GM19438 (cell line): ENCODE measurements around the gene GSK3A.

Experiments used
- ATAC-seq: cut with Tn5 transposase; IDR thresholded peaks from one replicate; pipeline ENCODE4 v1.9.1; 2021; ENCODE audit warnings: low read depth; ENCODE audit not compliant: unreplicated experiment

GSK3A gene

DNA sequence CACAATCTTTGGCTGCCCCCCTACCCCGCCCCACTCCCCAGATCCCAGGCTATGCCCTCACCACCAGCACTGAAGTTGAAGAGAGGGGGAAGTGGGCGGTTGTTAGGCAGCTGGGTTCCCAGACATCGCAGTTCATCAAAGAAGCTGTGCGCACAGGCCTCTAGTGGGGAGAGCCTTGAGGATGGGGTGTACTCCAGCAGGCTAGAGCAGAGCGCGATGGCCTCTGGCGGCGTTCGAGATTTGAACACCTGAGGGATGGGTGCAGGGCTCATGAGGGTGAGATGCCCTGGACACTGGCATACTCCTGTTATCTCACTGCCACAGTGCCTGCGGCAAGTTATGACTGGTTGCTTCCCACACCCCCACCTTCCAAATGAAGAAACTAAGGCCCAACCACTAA is 10.0 kb downstream of the GSK3A start:
- no peak for ATAC-seq

DNA sequence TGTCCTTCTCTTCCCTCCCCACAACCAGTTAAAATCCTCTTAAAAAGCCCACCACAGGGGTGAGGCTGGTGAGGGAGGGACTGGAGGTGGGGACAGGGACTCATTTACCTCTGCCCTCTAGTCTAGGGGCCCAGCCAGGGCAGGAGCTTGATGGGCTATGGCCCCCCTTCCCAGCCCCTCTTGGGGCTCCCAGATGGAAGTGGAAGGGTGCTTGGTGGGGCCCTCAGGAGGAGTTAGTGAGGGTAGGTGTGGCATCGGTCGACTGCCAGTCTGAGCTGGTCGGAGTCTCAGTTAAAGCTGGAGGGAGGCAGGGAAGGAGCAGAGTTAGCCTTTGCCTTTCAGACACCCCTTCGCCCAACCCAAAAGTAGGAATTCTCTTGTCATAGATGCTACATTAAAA is 11.8 kb downstream of the GSK3A start:
- ATAC-seq, result no peak

DNA sequence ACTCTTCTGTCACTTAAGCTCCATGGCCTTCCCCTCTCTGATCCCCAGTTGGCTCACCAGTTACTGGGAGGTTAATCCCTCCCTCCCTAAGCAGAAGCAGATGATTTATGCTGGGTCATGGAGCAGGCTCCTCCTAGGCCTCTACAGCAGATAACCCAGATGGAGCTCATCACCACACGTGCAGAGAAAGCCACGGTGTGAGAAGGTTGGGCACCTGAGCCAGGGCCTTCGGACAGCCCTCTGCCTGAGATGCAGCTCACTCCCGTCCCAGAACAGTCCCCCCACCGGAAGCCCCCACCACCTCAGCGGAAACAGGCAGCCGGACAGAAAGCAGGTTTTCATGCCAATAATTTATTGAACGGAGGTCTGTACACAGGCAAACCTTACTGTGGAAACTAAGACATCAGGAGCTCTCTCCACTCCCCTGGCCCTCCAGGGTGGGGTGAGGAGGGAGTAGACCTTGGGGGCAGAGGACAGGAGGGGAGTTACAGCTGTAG is 12.5 kb downstream of the GSK3A start:
- ATAC-seq, result no peak

DNA sequence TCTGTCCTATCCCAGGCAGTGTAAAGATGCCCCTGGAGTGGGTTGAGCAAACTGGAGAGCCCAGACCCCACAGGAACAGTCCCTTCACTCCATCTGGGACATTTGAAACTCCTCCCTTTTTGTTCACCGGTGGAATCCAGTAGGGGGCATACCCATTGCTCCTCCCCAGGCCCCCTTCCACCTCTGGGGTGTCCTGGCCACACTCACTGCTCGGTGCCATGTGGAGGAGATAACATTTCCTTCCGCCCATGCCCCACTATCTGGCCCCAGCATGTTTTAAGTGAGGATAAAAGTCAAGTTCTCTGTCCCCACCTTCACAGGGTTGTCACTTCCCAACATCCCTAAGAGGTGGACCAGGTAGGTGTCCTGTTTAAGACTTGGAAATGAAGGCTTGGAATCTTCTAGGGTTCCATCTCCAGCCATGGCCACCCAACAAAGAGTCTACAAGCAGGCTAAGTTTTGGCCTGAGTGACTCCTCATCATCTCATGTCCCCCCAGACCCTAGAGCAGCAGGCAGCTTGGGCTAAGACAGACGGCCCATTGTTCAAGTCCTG is 13.0 kb downstream of the GSK3A start:
- no peak for ATAC-seq

DNA sequence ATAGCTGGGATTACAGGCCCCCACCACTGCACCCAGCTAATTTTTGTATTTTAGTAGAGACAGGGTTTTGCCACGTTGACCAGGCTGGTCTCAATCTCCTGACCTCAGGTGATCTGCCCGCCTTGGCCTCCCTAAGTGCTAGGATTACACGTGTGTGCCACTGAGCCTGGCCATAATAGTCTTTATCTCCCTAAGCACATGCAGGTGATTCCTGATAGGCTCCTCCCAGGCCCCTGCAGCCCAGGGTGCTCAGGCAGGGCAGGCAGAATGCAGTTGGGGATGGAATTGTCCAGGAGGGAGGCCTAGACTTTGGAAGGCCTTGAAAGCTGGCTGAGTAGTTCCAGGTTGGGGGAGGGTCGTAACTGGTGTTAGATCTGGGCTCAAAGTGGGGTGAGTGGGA is 13.8 kb downstream of the GSK3A start:
- ATAC-seq, result no peak

DNA sequence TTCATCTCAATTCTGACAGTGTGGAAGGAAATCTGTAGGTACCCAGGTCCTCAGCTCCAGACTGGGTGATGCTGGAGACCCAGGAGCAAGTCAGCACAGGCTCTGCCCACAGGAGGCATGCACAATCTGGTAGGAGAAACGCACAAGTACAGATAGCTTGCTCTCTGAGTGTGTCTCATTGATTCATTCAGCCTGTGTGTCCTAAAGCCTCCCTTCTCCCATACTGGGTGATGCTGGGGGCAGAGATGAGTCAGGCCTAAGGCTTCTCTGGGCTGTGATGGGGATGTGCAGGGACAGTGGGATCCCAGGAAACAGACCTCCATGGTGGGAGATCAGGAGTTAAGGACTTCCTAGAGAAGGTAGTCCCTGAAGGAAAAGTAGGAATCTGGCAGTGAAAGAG is 15.5 kb downstream of the GSK3A start:
- ATAC-seq, result no peak

DNA sequence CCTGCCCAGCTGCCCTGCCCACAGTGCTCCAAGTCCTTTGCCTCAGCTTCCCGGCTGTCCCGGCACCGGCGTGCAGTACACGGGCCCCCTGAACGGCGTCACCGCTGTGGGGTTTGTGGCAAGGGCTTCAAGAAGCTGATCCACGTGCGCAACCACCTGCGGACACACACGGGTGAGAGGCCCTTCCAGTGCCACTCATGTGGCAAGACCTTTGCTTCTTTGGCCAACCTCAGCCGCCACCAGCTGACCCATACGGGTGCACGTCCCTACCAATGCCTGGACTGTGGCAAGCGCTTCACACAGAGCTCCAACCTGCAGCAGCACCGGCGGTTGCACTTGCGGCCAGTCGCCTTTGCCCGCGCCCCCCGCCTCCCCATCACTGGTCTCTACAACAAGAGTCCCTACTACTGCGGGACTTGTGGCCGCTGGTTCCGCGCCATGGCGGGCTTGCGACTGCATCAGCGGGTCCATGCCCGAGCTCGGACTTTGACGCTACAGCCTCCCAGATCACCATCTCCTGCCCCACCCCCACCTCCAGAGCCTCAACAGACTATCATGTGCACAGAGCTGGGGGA is 16.6 kb downstream of the GSK3A start:
- ATAC-seq, result no peak

DNA sequence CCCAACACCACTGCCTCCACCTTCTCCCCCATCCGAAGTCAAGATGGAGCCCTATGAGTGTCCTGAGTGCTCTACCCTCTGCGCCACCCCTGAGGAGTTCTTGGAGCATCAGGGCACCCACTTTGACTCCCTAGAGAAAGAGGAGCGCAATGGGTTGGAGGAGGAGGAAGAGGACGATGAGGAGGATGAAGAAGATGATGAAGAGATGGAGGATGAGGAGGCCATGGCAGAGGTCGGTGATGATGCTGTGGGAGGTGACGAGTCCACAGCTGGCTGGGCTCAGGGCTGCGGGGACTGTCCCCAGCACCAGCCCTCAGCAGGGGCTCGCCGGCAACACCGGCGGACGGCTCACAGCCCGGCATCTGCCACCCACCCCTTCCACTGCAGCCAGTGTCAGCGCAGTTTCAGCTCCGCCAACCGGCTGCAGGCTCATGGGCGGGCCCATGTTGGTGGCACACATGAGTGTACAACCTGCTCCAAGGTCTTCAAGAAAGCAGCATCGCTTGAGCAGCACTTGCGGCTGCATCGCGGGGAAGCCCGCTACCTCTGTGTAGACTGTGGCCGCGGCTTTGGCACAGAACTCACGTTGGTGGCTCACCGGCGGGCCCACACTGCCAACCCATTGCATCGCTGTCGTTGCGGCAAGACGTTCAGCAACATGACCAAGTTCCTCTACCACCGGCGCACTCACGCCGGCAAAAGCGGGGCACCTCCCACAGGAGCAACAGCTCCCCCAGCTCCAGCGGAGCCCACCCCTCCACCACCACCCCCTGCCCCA is 17.3 kb downstream of the GSK3A start:
- ATAC-seq, result no peak

DNA sequence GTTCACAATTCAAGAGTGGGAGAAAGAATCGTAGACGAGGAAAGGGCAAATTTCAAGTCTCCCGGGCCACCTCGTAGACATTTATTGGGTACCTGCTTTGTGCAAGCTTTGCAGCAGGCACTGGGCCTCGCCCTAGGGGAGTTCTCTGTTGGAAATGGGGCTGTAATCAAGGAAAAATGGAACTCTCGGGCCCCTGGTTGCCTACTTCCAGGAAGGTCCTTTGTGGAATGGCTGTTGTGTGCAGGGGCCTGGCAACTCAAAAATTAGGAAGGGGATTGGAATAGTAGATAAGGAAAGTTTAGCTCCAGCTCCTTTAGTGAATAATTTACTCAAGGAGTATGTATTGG is 21.7 kb downstream of the GSK3A start:
- ATAC-seq, result no peak

DNA sequence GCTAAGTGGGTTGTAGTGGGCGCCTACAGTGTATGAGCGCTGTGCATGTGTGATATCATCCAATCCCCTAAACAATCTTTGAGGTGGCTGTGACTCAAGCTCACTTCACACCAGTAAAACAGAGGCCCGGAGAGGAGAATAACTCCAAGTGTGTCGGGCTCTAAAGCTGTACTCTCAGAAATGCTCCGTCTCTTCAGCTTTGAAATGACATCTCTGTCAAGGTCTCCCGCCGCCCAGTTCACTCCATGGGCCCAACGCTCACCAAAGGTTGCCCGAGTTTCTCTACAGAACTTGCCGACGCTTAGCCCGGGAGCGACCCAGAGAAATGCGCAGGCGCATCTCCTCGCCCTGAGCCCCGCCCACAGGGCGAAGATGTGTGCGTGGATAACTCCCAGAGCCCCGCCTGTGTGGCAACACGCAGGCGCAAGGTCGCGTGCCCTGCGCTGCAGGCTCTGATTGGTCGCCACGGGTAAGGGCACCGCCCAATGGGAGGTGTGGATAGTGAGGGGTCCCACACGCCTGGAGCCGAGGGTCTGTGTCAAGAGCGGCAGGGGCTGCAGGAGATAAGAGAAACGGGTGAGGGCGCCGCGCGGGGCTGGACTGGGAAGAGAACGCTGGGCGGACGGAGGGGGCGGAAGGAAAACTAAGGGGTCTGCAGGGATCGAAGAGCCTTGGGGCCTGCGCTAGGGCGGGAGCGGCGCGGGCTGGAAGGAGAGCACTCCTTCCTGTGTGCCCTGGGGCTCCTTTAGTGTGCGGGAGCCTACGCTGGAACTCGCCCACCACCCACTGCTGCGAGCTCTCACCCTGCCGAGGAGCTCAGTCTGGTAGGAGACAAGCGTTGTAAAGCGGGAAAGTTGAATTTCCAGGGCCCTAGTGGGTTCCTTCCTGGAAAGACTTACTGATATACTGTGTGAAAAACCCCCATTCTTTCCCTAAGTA is 22.3 kb downstream of the GSK3A start, which contains the start of gene ZNF526:
Gene ZNF526 (plus strand): TSS at position 501 of the 939 bp plus-strand sequence. CDS start 4,092 bp downstream, outside the sequence.
- ATAC-seq, result peak; percentile 75

DNA sequence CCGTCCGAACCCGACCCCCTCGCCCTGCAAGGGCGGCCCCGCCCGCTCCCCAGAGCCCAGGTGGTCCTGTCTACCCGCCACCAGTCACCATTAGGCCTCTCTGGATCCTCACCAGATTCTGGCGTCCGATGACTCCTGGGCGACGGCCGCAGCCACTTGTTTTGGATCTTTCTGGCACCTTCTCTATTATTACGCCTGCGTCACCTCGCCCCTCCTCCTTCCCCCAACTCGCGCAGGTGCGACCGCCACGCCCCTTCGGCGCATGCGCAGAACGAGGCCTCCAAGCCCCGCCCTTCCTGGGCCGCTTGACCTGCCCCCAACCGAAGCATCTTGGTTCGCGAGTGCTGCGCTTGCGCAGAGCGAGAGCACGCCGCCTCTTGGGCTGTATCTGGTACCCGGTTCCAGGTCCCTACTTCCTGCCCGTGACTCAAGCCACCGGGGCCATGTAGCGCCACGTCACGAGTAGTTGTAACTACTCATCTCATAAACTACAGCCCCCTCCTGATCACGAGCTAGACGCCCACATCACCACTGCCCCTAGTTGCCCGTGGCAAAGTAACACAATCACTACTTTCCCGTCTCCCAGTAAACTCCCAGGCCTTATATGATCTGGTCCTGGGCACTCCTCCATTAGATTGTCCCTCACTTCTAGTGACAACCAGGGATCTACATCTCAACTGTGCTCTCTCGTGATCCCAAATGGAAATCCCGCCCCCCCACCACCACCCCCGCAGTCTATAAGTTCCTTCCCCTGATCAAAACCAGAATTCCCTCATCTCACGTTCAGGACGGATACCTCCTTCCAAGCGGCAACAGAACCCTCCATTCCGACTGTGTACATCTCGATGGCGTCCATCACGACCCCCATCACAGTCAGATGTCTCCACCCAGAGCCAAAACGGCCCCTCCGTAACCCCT is 24.6 kb downstream of the GSK3A start, which contains the start of gene DEDD2:
Gene DEDD2 (minus strand): TSS at position 158 of the 918 bp plus-strand sequence. CDS start 670 bp downstream, outside the sequence.
- peak; percentile 52 for ATAC-seq

DNA sequence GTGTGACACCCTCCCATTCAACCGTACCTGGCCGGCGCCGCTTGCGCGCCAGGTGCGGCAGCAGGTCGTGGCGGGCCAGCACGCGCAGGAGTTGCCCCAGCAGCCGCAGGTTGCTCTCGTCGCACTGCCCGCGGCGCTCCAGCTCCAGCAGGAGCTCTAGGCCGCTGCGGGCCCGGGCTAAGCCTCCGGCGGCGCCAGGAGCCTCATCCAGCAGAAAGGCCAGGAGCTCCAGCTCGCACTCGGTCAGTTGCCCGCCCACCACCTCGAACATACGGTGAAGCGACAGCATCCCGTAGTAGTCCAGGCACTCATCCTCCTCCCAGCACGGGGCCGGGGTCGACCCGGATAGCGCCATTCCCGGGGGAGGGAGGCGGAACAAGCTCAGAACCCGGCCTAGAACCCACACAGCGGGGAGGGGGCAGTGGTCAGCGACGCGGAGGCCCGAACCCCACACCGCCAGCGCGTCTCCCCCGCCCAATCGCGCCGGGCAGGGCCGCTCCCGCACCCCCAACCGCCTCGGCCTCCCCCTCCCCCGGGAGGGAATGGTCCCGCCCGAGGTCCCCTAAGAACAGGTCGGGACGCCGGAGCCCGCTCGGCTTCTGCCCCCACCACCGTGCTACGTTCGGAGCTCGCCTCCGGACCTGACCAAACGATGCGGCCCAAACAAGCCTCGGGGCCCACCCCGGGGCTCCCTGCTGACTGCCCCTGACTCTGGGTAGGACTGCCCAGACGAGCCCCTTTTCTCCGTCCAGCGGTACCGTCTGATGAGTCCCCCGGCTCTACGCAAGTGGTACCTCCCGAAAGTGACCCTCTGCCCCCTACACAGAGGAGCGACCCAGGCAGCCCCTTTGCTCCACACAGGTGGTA is 25.5 kb downstream of the GSK3A start:
- ATAC-seq, result peak; percentile 12

DNA sequence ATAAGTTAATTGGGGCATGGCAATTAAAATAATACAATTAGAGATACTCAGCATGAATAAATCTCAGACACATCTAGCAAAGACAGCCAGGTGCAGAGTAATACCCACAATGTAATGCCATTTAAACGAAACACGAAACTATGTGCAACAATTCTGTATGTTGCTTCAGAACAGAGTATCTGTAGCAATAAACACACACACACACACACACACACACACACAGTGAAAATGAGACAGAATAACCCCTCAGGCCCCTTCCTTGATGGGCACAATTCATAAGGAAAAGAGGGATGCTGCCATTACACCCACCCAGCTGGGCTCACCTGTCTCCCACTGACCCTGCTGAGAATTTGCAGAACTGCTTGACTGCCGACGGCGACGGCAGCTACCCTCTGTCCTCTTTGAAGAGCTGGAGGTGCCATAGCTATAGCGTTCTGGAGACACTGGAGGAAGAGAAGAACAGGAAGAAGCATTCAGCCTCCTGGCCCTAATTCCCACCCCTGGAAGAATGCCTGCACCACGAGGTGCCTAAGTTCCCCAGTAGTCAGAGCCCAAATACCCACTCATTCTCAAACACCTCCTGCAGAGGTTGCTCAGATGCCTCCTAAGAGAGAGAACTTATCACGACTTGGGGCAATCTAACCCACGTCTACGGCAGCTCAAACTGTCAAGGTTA is 27.5 kb downstream of the GSK3A start:
- no peak for ATAC-seq

DNA sequence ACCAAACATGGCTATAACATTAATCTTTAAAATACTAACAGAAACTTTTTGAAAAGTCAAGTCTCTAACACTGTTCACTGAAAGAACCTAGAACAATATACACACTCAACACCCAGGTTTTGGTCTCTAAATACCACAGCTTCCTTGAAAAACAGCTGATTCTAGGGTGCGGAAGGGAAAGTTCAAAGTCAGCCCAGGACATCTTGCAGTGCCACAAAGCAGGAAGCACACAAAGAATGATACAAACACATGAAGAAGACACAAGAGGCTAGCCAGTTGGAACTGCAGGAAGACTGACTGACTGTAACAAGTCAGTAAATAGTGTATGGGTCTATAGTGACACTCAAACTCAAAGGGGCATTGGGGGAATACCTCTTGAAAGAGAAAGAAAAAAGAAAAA is 29.5 kb downstream of the GSK3A start:
- no peak for ATAC-seq

DNA sequence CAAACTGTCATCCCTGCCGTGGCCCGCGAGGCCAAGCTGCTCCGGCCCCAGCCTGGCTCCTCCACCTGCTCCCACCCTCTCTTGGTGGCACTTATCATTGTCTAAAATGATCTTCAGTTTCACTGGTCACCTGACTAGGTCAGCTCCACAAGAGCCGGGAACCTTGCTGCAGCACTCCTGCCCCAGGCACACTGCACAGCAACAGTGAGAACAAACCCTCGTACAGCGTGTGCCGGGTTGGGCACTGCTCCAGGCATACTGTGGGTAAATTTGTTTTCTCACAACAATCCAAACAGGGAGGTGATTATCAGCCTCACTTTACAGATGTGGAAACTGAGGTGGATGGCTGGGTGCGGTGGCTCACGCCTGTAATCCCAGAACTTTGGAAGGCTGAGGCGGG is 33.8 kb downstream of the GSK3A start:
- no peak for ATAC-seq

DNA sequence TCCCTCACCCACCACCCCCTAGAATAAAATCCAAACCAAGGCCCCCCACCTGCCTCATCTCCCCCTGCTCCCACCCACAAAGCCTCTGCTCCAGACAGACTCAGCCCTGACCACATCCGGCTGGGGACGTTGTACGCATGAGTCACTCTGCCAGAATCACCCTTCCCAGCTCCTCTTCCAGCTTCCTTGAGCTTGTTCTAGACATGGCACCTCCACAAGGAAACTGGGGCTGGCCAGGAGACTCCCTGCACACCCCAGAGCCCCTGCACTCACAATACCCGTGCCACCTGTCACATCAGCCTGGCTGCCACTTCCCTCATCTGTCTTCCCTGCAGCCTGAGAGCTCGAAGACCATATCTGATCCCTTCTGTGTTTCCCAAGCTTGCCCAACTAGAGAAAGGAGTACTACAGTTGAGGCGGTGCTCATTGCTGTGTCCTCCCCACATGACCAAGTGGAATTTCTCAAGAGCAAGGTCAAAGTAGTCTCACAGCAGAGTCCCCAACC is 34.6 kb downstream of the GSK3A start:
- no peak for ATAC-seq

DNA sequence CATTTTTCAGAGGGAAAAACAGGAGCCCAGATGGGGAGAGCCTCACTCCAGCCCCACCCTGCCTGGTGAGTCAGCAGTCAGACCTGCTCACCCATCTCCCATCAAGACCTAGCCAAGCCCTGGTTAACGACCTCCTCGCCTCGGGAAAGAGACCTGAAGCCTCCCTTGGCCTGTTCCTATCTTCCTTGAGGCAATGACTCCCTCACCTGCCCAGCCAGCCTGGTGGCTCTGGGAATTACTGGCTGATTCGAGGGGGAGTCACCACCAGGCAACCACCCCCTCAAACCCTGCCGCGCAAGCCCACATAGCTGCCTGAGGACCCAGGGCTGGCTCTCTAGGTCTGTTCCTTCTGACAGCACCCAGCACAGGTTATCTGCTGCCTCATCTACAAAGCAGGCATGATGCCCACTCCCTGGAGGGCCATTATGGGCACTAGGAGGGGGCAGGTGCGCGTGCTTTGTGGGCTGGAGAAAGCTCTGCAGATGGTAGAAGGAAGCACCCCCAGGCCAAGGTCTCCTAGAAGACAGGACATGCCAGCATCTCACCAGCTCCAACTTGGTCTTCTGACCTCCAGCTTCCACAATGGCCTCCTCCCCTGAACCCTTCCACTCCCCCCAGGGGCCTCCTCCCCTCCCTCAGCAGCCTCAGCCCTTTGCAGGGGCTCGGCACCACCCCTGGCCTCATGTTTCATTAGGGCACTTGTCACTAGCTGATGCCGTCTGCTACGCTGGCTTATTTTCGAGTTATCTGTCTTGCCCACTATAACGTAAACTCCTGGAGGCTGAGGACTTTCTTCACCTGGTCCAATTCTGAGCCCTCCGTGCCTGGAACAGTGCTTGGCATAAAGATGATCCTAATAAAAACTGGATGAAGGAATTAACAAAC is 35.3 kb downstream of the GSK3A start:
- no peak for ATAC-seq
